Measurements from ENCODE around the gene LAIR2.
"Not testable (repeated sequence)": the region's sequence is repeated elsewhere in the genome, so short reads cannot be mapped to it uniquely, and the experiment has no call there.

LAIR2 gene

DNA sequence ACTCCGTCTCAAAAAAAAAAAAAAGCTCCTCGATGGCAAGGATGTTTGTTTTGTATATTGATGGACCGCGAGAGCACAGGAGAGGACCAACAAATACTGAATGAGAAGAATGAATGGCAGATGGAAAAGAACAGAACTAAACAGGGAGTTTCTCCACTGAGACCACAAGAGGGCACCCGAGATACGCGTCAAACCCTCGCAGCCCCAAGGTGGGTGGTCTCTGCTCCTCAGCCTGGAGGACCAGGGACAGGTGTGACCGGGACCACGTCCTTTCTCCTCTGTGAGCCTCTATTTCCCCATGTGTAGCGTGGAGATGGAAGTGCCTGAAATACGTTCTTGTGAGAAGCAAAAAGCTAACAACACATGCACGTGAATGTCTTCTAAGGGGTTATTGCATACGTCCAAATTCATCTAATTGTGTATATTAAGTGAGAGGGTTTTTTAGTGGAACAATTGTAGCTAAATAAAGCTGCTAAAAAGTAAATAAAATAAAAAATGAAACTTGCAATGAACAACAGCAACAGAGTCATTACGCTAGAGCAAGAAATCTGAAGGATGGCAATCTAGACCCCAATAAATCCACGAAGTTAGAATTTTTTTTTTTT, 21.2 kb upstream of the LAIR2 start:
- H3K27ac ChIP-seq (ENCODE audit: low read depth, low read length) = no peak overlapping the region
- H3K9ac ChIP-seq (ENCODE audit: low read depth, low read length) = no peak overlapping the region
- H3K4me1 ChIP-seq (ENCODE audit: control insufficient read depth, insufficient read depth, low read length) = no peaks in the 10 kb centered on the region
- no peak overlapping the region for H3K4me3 ChIP-seq (ENCODE audit: low read depth, low read length)
- peaks cover 14% of the 10 kb centered on the region for H3K9me3 ChIP-seq (ENCODE audit: control insufficient read depth, insufficient read depth, low read length)
- H3K27me3 ChIP-seq (ENCODE audit: control insufficient read depth, insufficient read depth, low read length) = no peaks in the 10 kb centered on the region
- H3K36me3 ChIP-seq (ENCODE audit: control insufficient read depth, insufficient read depth, low read length) = no peaks in the 10 kb centered on the region

DNA sequence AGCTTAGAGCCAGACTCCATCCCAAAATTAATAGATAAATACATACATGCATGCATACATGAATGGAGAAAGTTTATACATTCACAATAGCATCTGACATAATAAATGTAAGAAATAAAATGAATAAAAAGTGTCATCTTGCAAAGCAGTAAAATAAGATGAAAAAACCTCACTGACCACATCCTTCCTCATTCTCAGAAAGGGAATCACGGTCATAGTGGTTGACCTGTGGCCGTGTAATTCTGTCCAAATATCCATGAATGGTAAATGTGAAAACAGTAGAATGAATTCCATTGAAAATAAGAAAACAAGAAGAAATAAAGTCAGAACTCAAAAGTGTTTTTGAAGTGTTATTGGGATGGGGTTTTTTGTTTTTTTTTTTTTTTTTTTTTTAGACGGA, 19.7 kb upstream of the LAIR2 start:
- no peak overlapping the region for H3K9ac ChIP-seq (ENCODE audit: low read depth, low read length)
- H3K4me1 ChIP-seq (ENCODE audit: control insufficient read depth, insufficient read depth, low read length) = no peaks in the 10 kb centered on the region
- no peaks in the 10 kb centered on the region for H3K36me3 ChIP-seq (ENCODE audit: control insufficient read depth, insufficient read depth, low read length)
- H3K4me3 ChIP-seq (ENCODE audit: low read depth, low read length) = no peak overlapping the region
- H3K27me3 ChIP-seq (ENCODE audit: control insufficient read depth, insufficient read depth, low read length) = no peaks in the 10 kb centered on the region
- H3K27ac ChIP-seq (ENCODE audit: low read depth, low read length) = no peak overlapping the region
- peaks cover 18% of the 10 kb centered on the region for H3K9me3 ChIP-seq (ENCODE audit: control insufficient read depth, insufficient read depth, low read length)

GRCh38 chr19:54484451-54484850, 18.2 kb upstream of the LAIR2 start:
- no peaks in the 10 kb centered on the region for H3K27me3 ChIP-seq (ENCODE audit: control insufficient read depth, insufficient read depth, low read length)
- no peaks in the 10 kb centered on the region for H3K36me3 ChIP-seq (ENCODE audit: control insufficient read depth, insufficient read depth, low read length)
- H3K9me3 ChIP-seq (ENCODE audit: control insufficient read depth, insufficient read depth, low read length) = peaks cover 22% of the 10 kb centered on the region

DNA sequence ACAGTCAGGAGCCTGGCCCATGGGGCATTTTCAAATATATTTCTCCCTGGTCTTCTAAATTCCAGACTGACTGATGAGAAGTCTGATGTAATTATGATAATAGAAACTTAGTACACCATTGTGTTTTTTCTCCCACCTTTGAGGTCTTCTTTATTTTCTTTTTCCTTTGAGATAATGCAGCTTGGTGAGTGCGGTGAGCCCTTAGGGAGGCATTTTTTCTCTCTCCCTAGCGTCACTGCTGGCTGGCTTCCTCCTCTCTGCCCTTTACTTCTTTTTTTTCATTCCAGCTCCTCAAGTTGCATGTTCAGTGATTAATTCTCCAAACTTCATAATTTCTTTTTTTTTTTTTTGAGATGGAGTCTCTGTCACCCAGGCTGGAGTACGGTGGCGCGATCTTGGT, 16.8 kb upstream of the LAIR2 start:
- H3K27me3 ChIP-seq (ENCODE audit: control insufficient read depth, insufficient read depth, low read length) = no peaks in the 10 kb centered on the region
- H3K9ac ChIP-seq (ENCODE audit: low read depth, low read length) = no peak overlapping the region
- peaks cover 30% of the 10 kb centered on the region for H3K9me3 ChIP-seq (ENCODE audit: control insufficient read depth, insufficient read depth, low read length)
- H3K4me1 ChIP-seq (ENCODE audit: control insufficient read depth, insufficient read depth, low read length) = no peaks in the 10 kb centered on the region
- no peak overlapping the region for H3K4me3 ChIP-seq (ENCODE audit: low read depth, low read length)
- H3K27ac ChIP-seq (ENCODE audit: low read depth, low read length) = no peak overlapping the region
- H3K36me3 ChIP-seq (ENCODE audit: control insufficient read depth, insufficient read depth, low read length) = no peaks in the 10 kb centered on the region

More at GRCh38 chr19:54484451-54484850, 18.2 kb upstream of the LAIR2 start:
- H3K27ac ChIP-seq (ENCODE audit: low read depth, low read length) = no peak overlapping the region
- H3K4me3 ChIP-seq (ENCODE audit: low read depth, low read length) = no peak overlapping the region
- no peak overlapping the region for H3K9ac ChIP-seq (ENCODE audit: low read depth, low read length)
- H3K4me1 ChIP-seq (ENCODE audit: control insufficient read depth, insufficient read depth, low read length) = no peaks in the 10 kb centered on the region

GRCh38 chr19:54489341-54489740, 13.3 kb upstream of the LAIR2 start:
- no peak overlapping the region for H3K9ac ChIP-seq (ENCODE audit: low read depth, low read length)
- no peaks in the 10 kb centered on the region for H3K4me1 ChIP-seq (ENCODE audit: control insufficient read depth, insufficient read depth, low read length)
- no peaks in the 10 kb centered on the region for H3K27me3 ChIP-seq (ENCODE audit: control insufficient read depth, insufficient read depth, low read length)
- peaks cover 46% of the 10 kb centered on the region for H3K9me3 ChIP-seq (ENCODE audit: control insufficient read depth, insufficient read depth, low read length)
- H3K36me3 ChIP-seq (ENCODE audit: control insufficient read depth, insufficient read depth, low read length) = no peaks in the 10 kb centered on the region
- H3K27ac ChIP-seq (ENCODE audit: low read depth, low read length) = no peak overlapping the region
- H3K4me3 ChIP-seq (ENCODE audit: low read depth, low read length) = no peak overlapping the region; the same call in 1 of the 2 replicates

DNA sequence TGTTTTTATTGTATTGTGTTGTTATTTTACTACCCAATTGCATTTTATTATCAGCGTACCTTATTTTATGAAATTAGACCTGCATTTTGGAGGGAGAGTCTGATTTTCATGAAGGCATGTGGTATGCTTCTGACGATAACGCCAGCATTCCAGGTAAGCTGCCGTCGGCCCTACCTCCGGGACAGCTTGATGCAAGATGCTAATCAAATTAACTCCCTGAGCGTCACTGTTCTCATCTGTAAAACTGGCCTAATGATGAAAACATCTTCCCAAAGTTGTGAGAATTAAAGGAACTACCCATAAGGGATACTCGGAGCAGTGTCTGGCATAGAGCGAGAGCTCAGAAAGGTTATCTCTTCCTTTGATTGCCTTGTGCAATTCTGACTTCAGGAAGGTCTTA, 12.9 kb upstream of the LAIR2 start:
- Histone ChIP-seq H3K27ac (ENCODE audit: low read depth, low read length) (no peak overlapping the region), H3K4me3 (ENCODE audit: low read depth, low read length) (no peak overlapping the region), H3K9me3 (ENCODE audit: control insufficient read depth, insufficient read depth, low read length) (peaks cover 44% of the 10 kb centered on the region), H3K27me3 (ENCODE audit: control insufficient read depth, insufficient read depth, low read length) (no peaks in the 10 kb centered on the region), H3K9ac (ENCODE audit: low read depth, low read length) (no peak overlapping the region), H3K36me3 (ENCODE audit: control insufficient read depth, insufficient read depth, low read length) (no peaks in the 10 kb centered on the region), H3K4me1 (ENCODE audit: control insufficient read depth, insufficient read depth, low read length) (no peaks in the 10 kb centered on the region)

GRCh38 chr19:54492568-54492967, 10.1 kb upstream of the LAIR2 start:
- Histone ChIP-seq H3K36me3 (ENCODE audit: control insufficient read depth, insufficient read depth, low read length) (no peaks in the 10 kb centered on the region), H3K27ac (ENCODE audit: low read depth, low read length) (no peak overlapping the region), H3K27me3 (ENCODE audit: control insufficient read depth, insufficient read depth, low read length) (no peaks in the 10 kb centered on the region), H3K9me3 (ENCODE audit: control insufficient read depth, insufficient read depth, low read length) (peaks cover 49% of the 10 kb centered on the region), H3K4me1 (ENCODE audit: control insufficient read depth, insufficient read depth, low read length) (no peaks in the 10 kb centered on the region), H3K4me3 (ENCODE audit: low read depth, low read length) (no peak overlapping the region), H3K9ac (ENCODE audit: low read depth, low read length) (no peak overlapping the region)

- H3K27ac ChIP-seq (ENCODE audit: low read depth, low read length); H3K27me3 ChIP-seq (ENCODE audit: control insufficient read depth, insufficient read depth, low read length); H3K4me1 ChIP-seq (ENCODE audit: control insufficient read depth, insufficient read depth, low read length); H3K36me3 ChIP-seq (ENCODE audit: control insufficient read depth, insufficient read depth, low read length); H3K9ac ChIP-seq (ENCODE audit: low read depth, low read length); H3K4me3 ChIP-seq (ENCODE audit: low read depth, low read length): not testable (repeated sequence)
- H3K9me3 ChIP-seq (ENCODE audit: control insufficient read depth, insufficient read depth, low read length) = peaks cover 49% of the 10 kb centered on the region
Measured at GRCh38 chr19:54493056-54493455, 9.6 kb upstream of the LAIR2 start.

DNA sequence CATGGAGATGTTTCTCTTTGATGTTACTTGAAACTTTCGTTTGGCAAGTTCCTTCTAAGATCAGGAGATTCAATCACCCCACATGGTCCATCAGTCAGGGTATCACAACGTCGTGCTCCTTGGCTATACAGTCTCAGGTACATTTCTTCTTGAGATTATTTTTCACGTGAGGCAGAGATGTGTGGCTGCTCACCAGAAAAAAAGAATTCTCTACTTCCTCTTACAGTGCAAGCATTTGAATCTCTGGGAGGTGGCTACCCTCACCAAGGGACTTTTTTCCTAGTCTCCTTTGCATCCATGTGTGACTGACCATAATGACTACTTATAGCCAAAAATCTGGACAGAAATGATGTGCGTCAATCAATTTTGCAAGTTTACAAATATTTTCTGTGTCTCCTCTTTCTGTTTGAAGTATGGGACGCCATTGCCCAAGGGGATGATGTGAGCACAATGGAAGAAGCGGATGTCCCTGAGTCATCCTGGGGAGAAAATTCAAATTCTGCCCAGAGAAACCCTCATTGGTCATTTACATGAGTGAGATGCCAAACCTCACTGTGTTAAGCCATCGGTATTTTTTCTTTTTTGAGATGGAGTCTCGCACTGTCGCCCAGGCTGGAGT, 8.6 kb upstream of the LAIR2 start:
- no peak overlapping the region; the same call in 1 of the 2 replicates for H3K4me3 ChIP-seq (ENCODE audit: low read depth, low read length)
- H3K9me3 ChIP-seq (ENCODE audit: control insufficient read depth, insufficient read depth, low read length) = peaks cover 51% of the 10 kb centered on the region
- no peak overlapping the region for H3K9ac ChIP-seq (ENCODE audit: low read depth, low read length)
- no peak overlapping the region for H3K27ac ChIP-seq (ENCODE audit: low read depth, low read length)
- no peaks in the 10 kb centered on the region for H3K36me3 ChIP-seq (ENCODE audit: control insufficient read depth, insufficient read depth, low read length)
- no peaks in the 10 kb centered on the region for H3K27me3 ChIP-seq (ENCODE audit: control insufficient read depth, insufficient read depth, low read length)
- H3K4me1 ChIP-seq (ENCODE audit: control insufficient read depth, insufficient read depth, low read length) = no peaks in the 10 kb centered on the region

DNA sequence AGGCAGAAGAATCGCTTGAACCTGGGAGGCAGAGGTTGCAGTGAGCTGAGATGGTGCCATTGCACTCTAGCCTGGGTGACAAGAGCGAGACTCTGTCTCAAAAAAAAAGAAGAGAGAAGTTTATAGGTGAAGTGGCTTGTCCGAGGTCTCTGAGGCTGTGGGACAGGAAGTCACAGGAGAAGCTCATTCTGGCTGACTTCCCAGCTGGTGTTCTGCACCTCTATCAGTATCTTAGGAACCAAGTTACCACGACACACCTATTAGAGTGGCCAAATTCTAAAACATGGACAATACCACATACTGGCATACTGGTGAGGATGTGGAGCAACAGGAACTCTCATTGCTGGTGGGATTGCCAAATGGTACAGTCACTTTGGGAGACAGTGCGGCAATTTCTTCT, 7.3 kb upstream of the LAIR2 start:
- H3K9ac ChIP-seq (ENCODE audit: low read depth, low read length); H3K27me3 ChIP-seq (ENCODE audit: control insufficient read depth, insufficient read depth, low read length); H3K36me3 ChIP-seq (ENCODE audit: control insufficient read depth, insufficient read depth, low read length); H3K4me3 ChIP-seq (ENCODE audit: low read depth, low read length); H3K27ac ChIP-seq (ENCODE audit: low read depth, low read length); H3K4me1 ChIP-seq (ENCODE audit: control insufficient read depth, insufficient read depth, low read length): not testable (repeated sequence)
- peaks cover 47% of the 10 kb centered on the region for H3K9me3 ChIP-seq (ENCODE audit: control insufficient read depth, insufficient read depth, low read length)

DNA sequence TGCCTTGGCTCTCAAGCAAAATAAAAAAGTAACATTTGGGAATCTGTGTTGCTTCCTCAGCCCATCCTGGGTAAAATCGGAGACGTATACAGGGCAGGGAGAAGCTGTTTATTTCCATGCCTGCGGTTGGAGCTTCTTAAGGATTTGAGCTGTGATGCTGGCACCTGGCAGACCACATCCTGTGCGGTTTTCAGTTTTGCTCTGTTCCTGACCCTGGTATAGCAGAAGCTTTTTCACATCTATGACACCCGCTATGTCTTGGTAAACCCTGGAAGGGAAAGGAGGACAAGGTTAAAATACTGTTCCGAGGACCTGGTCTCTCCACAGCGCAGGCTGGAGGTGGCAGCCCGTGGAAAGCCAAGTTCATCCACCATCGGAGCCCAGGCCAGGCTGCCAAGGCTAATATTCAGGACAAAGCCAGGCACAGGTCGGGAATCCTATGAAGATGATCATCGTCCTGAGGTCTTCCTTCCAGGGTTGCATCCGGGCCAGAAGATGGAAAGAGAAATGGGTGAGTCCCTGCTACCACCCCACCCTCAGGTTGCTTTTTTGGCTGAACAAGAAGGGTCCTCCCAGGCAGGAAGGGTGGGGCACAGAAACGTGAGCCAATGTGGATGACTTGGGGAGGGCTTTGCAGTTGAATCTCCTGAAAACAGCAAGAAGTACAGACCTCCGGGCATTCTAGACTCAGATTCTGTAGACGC, 4.7 kb upstream of the LAIR2 start:
- not testable (repeated sequence) for H3K27ac ChIP-seq (ENCODE audit: low read depth, low read length); H3K9ac ChIP-seq (ENCODE audit: low read depth, low read length); H3K4me1 ChIP-seq (ENCODE audit: control insufficient read depth, insufficient read depth, low read length); H3K4me3 ChIP-seq (ENCODE audit: low read depth, low read length); H3K36me3 ChIP-seq (ENCODE audit: control insufficient read depth, insufficient read depth, low read length); H3K27me3 ChIP-seq (ENCODE audit: control insufficient read depth, insufficient read depth, low read length)
- H3K9me3 ChIP-seq (ENCODE audit: control insufficient read depth, insufficient read depth, low read length) = peaks cover 49% of the 10 kb centered on the region
